ENCODE measurements around the gene SMIM36.
"Not testable (repeated sequence)": the region's sequence is repeated elsewhere in the genome, so short reads cannot be mapped to it uniquely, and the experiment has no call there.

Gene SMIM36

GRCh38 chr17:55501626-55502025 is 9.6 kb downstream of the SMIM36 start:
- DNase-seq (ENCODE audit: low read depth in 2 of 2) = not testable (repeated sequence)

- no peak for DNase-seq (ENCODE audit: low read depth in 2 of 2)
Measured at GRCh38 chr17:55500103-55500502, 11.1 kb downstream of the SMIM36 start.

- no peak for DNase-seq (ENCODE audit: low read depth in 2 of 2)
Measured at GRCh38 chr17:55496094-55496881, 15.0 kb downstream of the SMIM36 start.

GRCh38 chr17:55495239-55495638 is 16.0 kb downstream of the SMIM36 start:
- no peak for DNase-seq (ENCODE audit: low read depth in 2 of 2)

GRCh38 chr17:55492781-55493341 is 18.4 kb downstream of the SMIM36 start:
- no peak for DNase-seq (ENCODE audit: low read depth in 2 of 2)

- no peak for DNase-seq (ENCODE audit: low read depth in 2 of 2)
Measured at GRCh38 chr17:55490376-55490775, 20.9 kb downstream of the SMIM36 start.

GRCh38 chr17:55487695-55488432 is 23.4 kb downstream of the SMIM36 start:
- no peak for DNase-seq (ENCODE audit: low read depth in 2 of 2)

GRCh38 chr17:55484575-55484974 is 26.7 kb downstream of the SMIM36 start:
- DNase-seq (ENCODE audit: low read depth in 2 of 2) = no peak

GRCh38 chr17:55482591-55483389 is 28.5 kb downstream of the SMIM36 start:
- no peak for DNase-seq (ENCODE audit: low read depth in 2 of 2)

GRCh38 chr17:55480631-55481315 is 30.5 kb downstream of the SMIM36 start:
- DNase-seq (ENCODE audit: low read depth in 2 of 2) = no peak

GRCh38 chr17:55479903-55480302 is 31.3 kb downstream of the SMIM36 start:
- no peak for DNase-seq (ENCODE audit: low read depth in 2 of 2)

GRCh38 chr17:55478971-55479370 is 32.3 kb downstream of the SMIM36 start:
- DNase-seq (ENCODE audit: low read depth in 2 of 2) = no peak

GRCh38 chr17:55466671-55467070 is 44.6 kb downstream of the SMIM36 start:
- DNase-seq (ENCODE audit: low read depth in 2 of 2) = no peak

GRCh38 chr17:55465771-55466170 is 45.5 kb downstream of the SMIM36 start:
- not testable (repeated sequence) for DNase-seq (ENCODE audit: low read depth in 2 of 2)

- DNase-seq (ENCODE audit: low read depth in 2 of 2) = no peak
Measured at GRCh38 chr17:55463600-55463999, 47.7 kb downstream of the SMIM36 start.

- DNase-seq (ENCODE audit: low read depth in 2 of 2) = no peak
Measured at GRCh38 chr17:55462711-55463110, 48.5 kb downstream of the SMIM36 start.

- no peak for DNase-seq (ENCODE audit: low read depth in 2 of 2)
Measured at GRCh38 chr17:55462234-55462633, 49.0 kb downstream of the SMIM36 start.

GRCh38 chr17:55458978-55459377 is 52.3 kb downstream of the SMIM36 start:
- DNase-seq (ENCODE audit: low read depth in 2 of 2) = peak; percentile 52 to 58

- DNase-seq (ENCODE audit: low read depth in 2 of 2) = no peak
Measured at GRCh38 chr17:55458287-55458900, 52.9 kb downstream of the SMIM36 start.

- no peak for DNase-seq (ENCODE audit: low read depth in 2 of 2)
Measured at GRCh38 chr17:55456307-55457240, 54.7 kb downstream of the SMIM36 start.
